Smooth muscle cell (in vitro differentiated cells): Measurements from ENCODE around the gene TEX53. TPM values are rescaled to one million over a fixed set of nuclear protein-coding genes. Genes with fewer than 3 reads are reported as not detected.
A peak's percentile ranks its signal among the peaks of the same experiment; 100 is the strongest.

Experiments used
- DNase-seq: peaks from one replicate; lab custom pipeline; 2025; ENCODE audit not compliant: unreplicated experiment; lab: John Stamatoyannopoulos, UW
- H2AFZ ChIP-seq: fragments of 200-600 bp; sonication (generic); 2 replicates; pipeline ENCODE4 v1.6.0; 2016; ENCODE audit warnings: antibody characterized with exemption, low read depth, mild to moderate bottlenecking
- H3F3A ChIP-seq: fragments of 200-600 bp; sonication (generic); 2 replicates; pipeline ENCODE4 v1.6.0; 2017; ENCODE audit warnings: antibody characterized with exemption, low read depth
- H3K27ac ChIP-seq: fragments of 200-600 bp; sonication (generic); 2 replicates; pipeline ENCODE4 v1.5.1; 2016; ENCODE audit warnings: low read depth, mild to moderate bottlenecking
- H3K27me3 ChIP-seq: fragments of 200-600 bp; sonication (generic); 2 replicates; pipeline ENCODE4 v1.6.1; 2016; ENCODE audit warnings: low read depth, mild to moderate bottlenecking
- H3K36me3 ChIP-seq: fragments of 200-600 bp; sonication (generic); 2 replicates; pipeline ENCODE4 v1.5.1; 2016; ENCODE audit warnings: low read depth
- H3K4me1 ChIP-seq: fragments of 200-600 bp; sonication (generic); 2 replicates; pipeline ENCODE4 v1.5.1; 2016; ENCODE audit warnings: low read depth
- H3K4me2 ChIP-seq: fragments of 200-600 bp; sonication (generic); 2 replicates; pipeline ENCODE4 v1.6.0; 2016; ENCODE audit warnings: mild to moderate bottlenecking
- H3K4me3 ChIP-seq: fragments of 200-600 bp; sonication (generic); 2 replicates; pipeline ENCODE4 v1.5.1; 2016; ENCODE audit warnings: mild to moderate bottlenecking
- H3K79me2 ChIP-seq: fragments of 200-600 bp; sonication (generic); 2 replicates; pipeline ENCODE4 v1.6.0; 2016; ENCODE audit warnings: low read depth, mild to moderate bottlenecking
- H3K9ac ChIP-seq: fragments of 200-600 bp; sonication (generic); 2 replicates; pipeline ENCODE4 v1.6.0; 2016; ENCODE audit warnings: low read depth
- H3K9me3 ChIP-seq: fragments of 200-600 bp; sonication (generic); replicated peaks from 2 replicates; pipeline ENCODE4 v1.5.1; 2016; ENCODE audit warnings: low read depth
- H4K20me1 ChIP-seq: fragments of 200-600 bp; sonication (generic); 2 replicates; pipeline ENCODE4 v1.6.0; 2016; ENCODE audit warnings: low read depth
- CTCF ChIP-seq: fragments of 200-600 bp; sonication (generic); IDR thresholded peaks from 2 replicates; pipeline ENCODE4 v1.5.1; 2017; ENCODE audit warnings: borderline replicate concordance, mild to moderate bottlenecking, antibody characterized with exemption; ENCODE audit not compliant: insufficient read depth, poor library complexity, severe bottlenecking
- WGBS: methylation state at CpG from one replicate; pipeline ENCODE4 v1.1.7; 2016; ENCODE audit warnings: low lambda C conversion rate; 5-methylcytosine and 5-hydroxymethylcytosine counted together
- polyA plus RNA-seq: library from polyadenylated mRNA; unstranded; fragments of >200 nt; fragmentation: Nextera tagmentation; extraction: Ambion mirVana; gene quantifications from 2 replicates; pipeline ENCODE4 v1.2.1, GENCODE V29; 2016
- total RNA-seq: library from RNA; depleted of rRNA; stranded (reverse); fragments of >200 nt; gene quantifications from 2 replicates; pipeline ENCODE4 v1.2.3, GENCODE V29; 2014

The TEX53 gene
- total and polyA plus RNA-seq, 2 experiments from 2014 or later: not detected

- TF ChIP-seq CTCF: no peak
- Histone ChIP-seq H3K9me3 (no peaks in the 10 kb centered on the region), H3K4me2 (peak overlapping the region; percentile 54), H3K4me1 (peaks cover 7% of the 10 kb centered on the region), H3K79me2 (no peaks in the 10 kb centered on the region), H3K27me3 (no peaks in the 10 kb centered on the region), H3K36me3 (no peaks in the 10 kb centered on the region), H3F3A (peaks cover 15% of the 10 kb centered on the region), H3K4me3 (no peak overlapping the region), H4K20me1 (no peaks in the 10 kb centered on the region), H2AFZ (no peak overlapping the region), H3K27ac (peak overlapping the region; percentile 95), H3K9ac (peak overlapping the region; percentile 72)
- no peak for DNase-seq
- WGBS: 81% methylated on average over 3 of the region's 3 CpGs
These were observed 20.5 kb upstream of the TEX53 start for GRCh38 chr9:114678130-114678529.

GRCh38 chr9:114677418-114677817 lies 19.8 kb upstream of the TEX53 start:
- peak overlapping the region; percentile 95 for H3K27ac ChIP-seq
- no peak overlapping the region for H2AFZ ChIP-seq
- no peak for TF ChIP-seq CTCF
- H3K27me3 ChIP-seq: no peaks in the 10 kb centered on the region
- 9% methylated on average over 3 of the region's 3 CpGs for WGBS
- peak overlapping the region; percentile 81 for H3K4me2 ChIP-seq
- no peaks in the 10 kb centered on the region for H3K79me2 ChIP-seq
- peak overlapping the region; percentile 19 for H3K4me3 ChIP-seq
- H3K4me1 ChIP-seq: peaks cover 7% of the 10 kb centered on the region
- peak; percentile 30 for DNase-seq
- no peaks in the 10 kb centered on the region for H3K36me3 ChIP-seq
- no peaks in the 10 kb centered on the region for H4K20me1 ChIP-seq
- peak overlapping the region; percentile 80 for H3K9ac ChIP-seq
- no peaks in the 10 kb centered on the region for H3K9me3 ChIP-seq
- H3F3A ChIP-seq: peaks cover 15% of the 10 kb centered on the region

- Histone ChIP-seq H3K79me2 (no peaks in the 10 kb centered on the region), H3K4me3 (peak overlapping the region; percentile 19), H3K9me3 (no peaks in the 10 kb centered on the region), H3F3A (peaks cover 15% of the 10 kb centered on the region), H2AFZ (no peak overlapping the region), H3K4me1 (peaks cover 7% of the 10 kb centered on the region), H3K9ac (peak overlapping the region; percentile 80), H3K27me3 (no peaks in the 10 kb centered on the region), H3K4me2 (peak overlapping the region; percentile 81), H4K20me1 (no peaks in the 10 kb centered on the region), H3K27ac (peak overlapping the region; percentile 95), H3K36me3 (no peaks in the 10 kb centered on the region)
- WGBS: 66% methylated on average over 4 of the region's 4 CpGs
- no peak for TF ChIP-seq CTCF
- no peak for DNase-seq
These were observed 19.3 kb upstream of the TEX53 start for GRCh38 chr9:114676901-114677300.

GRCh38 chr9:114674798-114675540 lies 17.4 kb upstream of the TEX53 start:
- no peaks in the 10 kb centered on the region for H4K20me1 ChIP-seq
- H3K27ac ChIP-seq: no peak overlapping the region
- DNase-seq: no peak
- H3K27me3 ChIP-seq: no peaks in the 10 kb centered on the region
- WGBS: 64% methylated on average over 3 of the region's 3 CpGs
- peaks cover 7% of the 10 kb centered on the region for H3K4me1 ChIP-seq
- no peaks in the 10 kb centered on the region for H3K36me3 ChIP-seq
- H3K9ac ChIP-seq: no peak overlapping the region
- H3K4me2 ChIP-seq: no peak overlapping the region
- peaks cover 15% of the 10 kb centered on the region for H3F3A ChIP-seq
- no peak overlapping the region for H2AFZ ChIP-seq
- no peaks in the 10 kb centered on the region for H3K79me2 ChIP-seq
- H3K9me3 ChIP-seq: no peaks in the 10 kb centered on the region
- H3K4me3 ChIP-seq: no peak overlapping the region
- TF ChIP-seq CTCF: no peak
